CD4-positive, alpha-beta memory T cell (primary cell): ENCODE results near the gene FBXW4. TPM values are rescaled to one million over a fixed set of nuclear protein-coding genes. Genes with fewer than 3 reads are reported as not detected.

Source experiments
- CTCF ChIA-PET: fragments of 350-600 bp; sonication (Branson Sonifier 250); formaldehyde crosslinking; loops from one replicate; lab custom pipeline; 2021; ENCODE audit warnings: inconsistent platforms; ENCODE audit not compliant: partially characterized antibody; lab: Charles Lee
- POLR2A ChIA-PET: fragments of 350-600 bp; sonication (Branson Sonifier 250); formaldehyde crosslinking; loops from one replicate; lab custom pipeline; 2021; ENCODE audit not compliant: partially characterized antibody; lab: Charles Lee
- DNase-seq, 5 donors: peaks; one replicate each; pipeline versions ENCODE4 v3.0.0 to v3.0.0-alpha.2; 2020 to 2022; ENCODE audit warnings: mixed read lengths in 1 of 5
- H3K27ac ChIP-seq: one replicate; pipeline ENCODE4 v1.7.0; 2013; ENCODE audit warnings: low read depth, low read length
- H3K27me3 ChIP-seq: 2 replicates; pipeline ENCODE4 v1.7.0; 2013; ENCODE audit warnings: mild to moderate bottlenecking, low read length, moderate library complexity; ENCODE audit not compliant: insufficient read depth
- H3K36me3 ChIP-seq: 2 replicates; pipeline ENCODE4 v1.7.0; 2013; ENCODE audit warnings: mild to moderate bottlenecking, low read length, moderate library complexity; ENCODE audit not compliant: insufficient read depth
- H3K4me1 ChIP-seq: 2 replicates; pipeline ENCODE4 v1.7.0; 2013; ENCODE audit warnings: mild to moderate bottlenecking, low read length, moderate library complexity; ENCODE audit not compliant: insufficient read depth
- H3K4me3 ChIP-seq, 2 donors: one replicate each; pipeline ENCODE4 v1.7.0; 2013; ENCODE audit warnings: low read length in 2 of 2, mild to moderate bottlenecking in 1 of 2
- H3K9me3 ChIP-seq, 2 donors: one replicate each; pipeline ENCODE4 v1.7.0; 2013; ENCODE audit warnings: low read length in 2 of 2, control low read depth in 1 of 2; ENCODE audit not compliant: control insufficient read depth in 1 of 2
- H3K27ac Mint-ChIP-seq, 7 donors: one replicate each; pipeline ENCODE4 v1.8.0; 2020 to 2021; ENCODE audit warnings: mixed read lengths in 7 of 7, mild to moderate bottlenecking in 6 of 7, inconsistent platforms in 3 of 7, moderate library complexity in 3 of 7
- H3K27me3 Mint-ChIP-seq, 2 donors: one replicate each; pipeline ENCODE4 v1.8.0; 2020 to 2021; ENCODE audit warnings: mixed read lengths in 2 of 2
- H3K36me3 Mint-ChIP-seq, 2 donors: one replicate each; pipeline ENCODE4 v1.8.0; 2020 to 2021; ENCODE audit warnings: mixed read lengths in 2 of 2, inconsistent platforms in 1 of 2, mild to moderate bottlenecking in 1 of 2
- H3K4me1 Mint-ChIP-seq, 4 donors: one replicate each; pipeline ENCODE4 v1.8.0; 2020 to 2021; ENCODE audit warnings: mixed read lengths in 4 of 4, mild to moderate bottlenecking in 1 of 4
- H3K4me3 Mint-ChIP-seq, 8 donors: one replicate each; pipeline ENCODE4 v1.8.0; 2020 to 2021; ENCODE audit warnings: mixed read lengths in 8 of 8, mild to moderate bottlenecking in 7 of 8, moderate library complexity in 6 of 8, inconsistent platforms in 3 of 8
- H3K9me3 Mint-ChIP-seq, 8 donors: one replicate each; pipeline ENCODE4 v1.8.0; 2020 to 2021; ENCODE audit warnings: mixed read lengths in 8 of 8, mild to moderate bottlenecking in 5 of 8, inconsistent platforms in 3 of 8, moderate library complexity in 1 of 8
- intact Hi-C: fragments of 100-400 bp; cut with micrococcal nuclease; formaldehyde crosslinking; loops from one replicate; pipeline ENCODE4 v1.15.1; 2023
- polyA plus RNA-seq, 2 donors: library from polyadenylated mRNA; unstranded; fragments of 300-500 nt; fragmentation: Illumina TruSeq; gene quantifications; one replicate each; pipeline ENCODE4 v1.2.3, GENCODE V29; 2021
- total RNA-seq, 2 experiments: library from RNA; stranded (reverse); gene quantifications; one replicate each; pipeline ENCODE4 v1.2.3, GENCODE V29; 2021

FBXW4 gene
- total and polyA plus RNA-seq, 4 experiments from 2014 or later, result 5.1 to 96.6 (median 46.7) TPM

GRCh38 chr10:101724446-101724845 is 29.5 kb upstream of the FBXW4 start:
- POLR2A ChIA-PET, result no interaction called here
- no peak overlapping the region for H3K27ac ChIP-seq
- Mint-ChIP-seq H3K4me3 (no peak overlapping the region), H3K36me3 (no peaks in the 10 kb centered on the region), H3K27ac (no peak overlapping the region), H3K4me1 (no peaks in the 10 kb centered on the region), H3K27me3 (peaks cover 0 to 20% of the 10 kb centered on the region in 2 donors), H3K9me3 (peaks cover 0 to 1% (median 0%) of the 10 kb centered on the region in 8 donors)
- H3K9me3 ChIP-seq, result no peaks in the 10 kb centered on the region
- no peaks in the 10 kb centered on the region for H3K4me1 ChIP-seq
- no peaks in the 10 kb centered on the region for H3K36me3 ChIP-seq
- CTCF ChIA-PET, result no interaction called here
- DNase-seq, result no peak
- H3K4me3 ChIP-seq, result no peak overlapping the region
- no peaks in the 10 kb centered on the region for H3K27me3 ChIP-seq
- intact Hi-C loops, result no loop called here

DNA sequence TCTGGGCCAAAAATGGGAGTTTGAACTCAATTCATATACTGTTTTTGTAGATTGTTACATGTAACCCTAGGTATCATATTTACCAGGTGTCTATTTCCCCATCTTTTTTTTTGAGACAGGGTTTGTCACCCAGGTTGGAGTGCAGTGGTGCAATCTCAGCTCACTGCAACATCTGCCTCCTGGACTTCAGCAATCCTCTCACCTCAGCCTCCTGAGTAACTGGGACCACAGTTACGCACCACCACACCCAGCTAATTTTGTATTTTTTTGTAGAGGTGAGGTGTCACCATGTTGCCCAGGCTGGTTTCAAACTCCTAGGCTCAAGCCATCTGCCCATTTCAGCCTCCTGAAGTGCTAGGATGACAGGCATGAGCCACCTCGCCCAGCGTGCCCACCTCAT is 28.2 kb upstream of the FBXW4 start:
- Mint-ChIP-seq H3K36me3 (no peaks in the 10 kb centered on the region), H3K27ac (no peak overlapping the region), H3K4me1 (no peaks in the 10 kb centered on the region), H3K9me3 (peaks cover 0 to under 1% (median 0%) of the 10 kb centered on the region in 8 donors), H3K4me3 (no peak overlapping the region), H3K27me3 (peaks cover 0 to 15% of the 10 kb centered on the region in 2 donors)
- Histone ChIP-seq H3K9me3 (no peaks in the 10 kb centered on the region), H3K27me3 (no peaks in the 10 kb centered on the region), H3K4me3 (no peak overlapping the region), H3K4me1 (no peaks in the 10 kb centered on the region), H3K27ac (no peak overlapping the region), H3K36me3 (no peaks in the 10 kb centered on the region)
- POLR2A ChIA-PET, result no interaction called here
- CTCF ChIA-PET, result no interaction called here
- DNase-seq, result no peak
- intact Hi-C loops, result no loop called here

- Histone ChIP-seq H3K4me3 (no peak overlapping the region), H3K27me3 (no peaks in the 10 kb centered on the region), H3K27ac (no peak overlapping the region), H3K4me1 (no peaks in the 10 kb centered on the region), H3K36me3 (no peaks in the 10 kb centered on the region), H3K9me3 (no peaks in the 10 kb centered on the region)
- intact Hi-C loops, result no loop called here
- Mint-ChIP-seq H3K4me3 (no peak overlapping the region), H3K27me3 (peaks cover 0 to 12% of the 10 kb centered on the region in 2 donors), H3K27ac (peak overlapping the region in 2 of 7 donors; percentile 17 to 45), H3K9me3 (no peaks in the 10 kb centered on the region), H3K36me3 (no peaks in the 10 kb centered on the region), H3K4me1 (peaks cover 0 to 2% (median 0%) of the 10 kb centered on the region in 4 donors)
- no peak for DNase-seq
- POLR2A ChIA-PET, result no interaction called here
- CTCF ChIA-PET, result no interaction called here
These were observed 26.8 kb upstream of the FBXW4 start for GRCh38 chr10:101721806-101722205.

DNA sequence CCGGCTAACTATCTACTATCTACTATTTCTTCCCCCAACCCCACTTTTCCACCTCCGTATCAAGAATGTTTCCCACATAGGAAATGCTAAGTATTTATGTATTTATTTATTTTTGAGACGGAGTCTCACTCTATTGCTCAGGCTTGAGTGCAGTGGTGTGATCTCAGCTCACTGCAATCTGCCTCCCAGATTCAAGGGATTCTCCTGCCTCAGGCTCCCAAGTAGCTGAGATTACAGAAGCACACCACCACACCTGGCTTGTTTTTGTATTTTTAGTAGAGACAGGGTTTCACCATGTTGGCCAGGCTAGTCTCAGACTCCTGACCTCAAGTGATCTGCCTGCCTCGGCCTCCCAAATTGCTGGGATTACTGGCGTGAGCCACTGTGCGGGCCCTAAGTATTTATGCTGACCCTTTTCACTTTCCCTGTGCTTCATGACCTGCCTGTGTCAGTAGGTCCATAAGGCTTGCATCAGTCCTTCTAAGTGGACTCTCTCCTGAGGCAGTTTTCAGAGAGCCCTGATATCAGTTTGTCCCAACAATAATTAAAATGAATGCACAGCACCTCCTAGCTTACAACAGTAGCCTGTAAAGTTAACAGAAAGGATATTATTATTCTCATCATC is 25.7 kb upstream of the FBXW4 start:
- H3K4me1 Mint-ChIP-seq, result peaks cover 0 to 3% (median 0%) of the 10 kb centered on the region in 4 donors
- no peak overlapping the region for H3K4me3 ChIP-seq
- no peak overlapping the region for H3K27ac ChIP-seq
- H3K27me3 Mint-ChIP-seq, result peaks cover 0 to 13% of the 10 kb centered on the region in 2 donors
- intact Hi-C loops, result no loop called here
- no peak overlapping the region for H3K27ac Mint-ChIP-seq
- no peaks in the 10 kb centered on the region for H3K4me1 ChIP-seq
- H3K36me3 Mint-ChIP-seq, result no peaks in the 10 kb centered on the region
- H3K27me3 ChIP-seq, result no peaks in the 10 kb centered on the region
- ChIA-PET CTCF (interaction anchor here (1.5 kb wide), 1 partner anchor 188 kb away, joined by 3 read pairs; no protein-coding TSS in a partner anchor), POLR2A (no interaction called here)
- H3K9me3 Mint-ChIP-seq, result no peaks in the 10 kb centered on the region
- H3K4me3 Mint-ChIP-seq, result no peak overlapping the region
- DNase-seq, result no peak
- H3K9me3 ChIP-seq, result no peaks in the 10 kb centered on the region
- H3K36me3 ChIP-seq, result no peaks in the 10 kb centered on the region

- POLR2A ChIA-PET, result no interaction called here
- Histone ChIP-seq H3K27ac (no peak overlapping the region), H3K36me3 (no peaks in the 10 kb centered on the region), H3K9me3 (no peaks in the 10 kb centered on the region), H3K4me1 (no peaks in the 10 kb centered on the region), H3K4me3 (no peak overlapping the region), H3K27me3 (no peaks in the 10 kb centered on the region)
- Mint-ChIP-seq H3K27me3 (peaks cover 0 to 10% of the 10 kb centered on the region in 2 donors), H3K4me3 (no peak overlapping the region), H3K27ac (no peak overlapping the region), H3K4me1 (peaks cover 0 to 3% (median 0%) of the 10 kb centered on the region in 4 donors), H3K9me3 (no peaks in the 10 kb centered on the region), H3K36me3 (no peaks in the 10 kb centered on the region)
- intact Hi-C loops, result no loop called here
- CTCF ChIA-PET, result no interaction called here
- DNase-seq, result no peak
These were observed 23.8 kb upstream of the FBXW4 start for GRCh38 chr10:101718690-101719275.

GRCh38 chr10:101716891-101717659 is 22.1 kb upstream of the FBXW4 start:
- intact Hi-C loops, result no loop called here
- no peaks in the 10 kb centered on the region for H3K36me3 Mint-ChIP-seq

DNA sequence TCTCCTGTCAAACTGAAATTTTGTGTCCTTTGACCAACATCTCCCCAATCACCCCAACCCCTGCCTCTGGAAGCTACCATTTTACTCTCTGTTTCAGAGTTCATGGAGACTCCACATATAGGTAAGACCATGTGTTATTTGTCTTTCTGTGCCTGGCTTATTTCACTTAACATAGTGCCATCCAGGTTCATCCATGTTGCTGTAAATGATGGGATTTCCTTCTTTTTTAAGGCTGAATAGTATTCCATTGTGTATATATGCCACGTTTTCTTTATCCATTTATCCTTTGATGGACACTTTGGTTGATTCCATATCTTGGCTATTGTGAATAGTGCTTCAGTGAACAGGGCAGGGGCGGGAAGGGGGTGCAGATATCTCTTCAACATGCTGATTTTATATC is 18.0 kb upstream of the FBXW4 start:
- Histone ChIP-seq H3K9me3 (no peaks in the 10 kb centered on the region), H3K27me3 (no peaks in the 10 kb centered on the region), H3K4me3 (no peak overlapping the region), H3K36me3 (no peaks in the 10 kb centered on the region), H3K27ac (no peak overlapping the region), H3K4me1 (no peaks in the 10 kb centered on the region)
- ChIA-PET CTCF (interaction anchor here (0.9 kb wide), 1 partner anchor 68 kb away, joined by 3 read pairs; no protein-coding TSS in a partner anchor), POLR2A (no interaction called here)
- no peaks in the 10 kb centered on the region for H3K36me3 Mint-ChIP-seq
- intact Hi-C loops, result no loop called here
- peaks cover 0 to 7% (median 4%) of the 10 kb centered on the region in 4 donors for H3K4me1 Mint-ChIP-seq
- no peak overlapping the region for H3K4me3 Mint-ChIP-seq
- no peaks in the 10 kb centered on the region for H3K9me3 Mint-ChIP-seq
- peaks cover 6 to 9% of the 10 kb centered on the region in 2 donors for H3K27me3 Mint-ChIP-seq
- no peak for DNase-seq
- no peak overlapping the region for H3K27ac Mint-ChIP-seq

More at GRCh38 chr10:101716891-101717659, 22.1 kb upstream of the FBXW4 start:
- Histone ChIP-seq H3K27me3 (no peaks in the 10 kb centered on the region), H3K4me3 (no peak overlapping the region), H3K36me3 (no peaks in the 10 kb centered on the region), H3K4me1 (no peaks in the 10 kb centered on the region), H3K27ac (no peak overlapping the region), H3K9me3 (no peaks in the 10 kb centered on the region)
- ChIA-PET POLR2A (no interaction called here), CTCF (no interaction called here)
- H3K4me1 Mint-ChIP-seq, result peaks cover 0 to 3% (median 0%) of the 10 kb centered on the region in 4 donors
- H3K27me3 Mint-ChIP-seq, result peaks cover 0 to 8% of the 10 kb centered on the region in 2 donors
- H3K9me3 Mint-ChIP-seq, result no peaks in the 10 kb centered on the region
- peak overlapping the region in 1 of 7 donors; percentile 7 for H3K27ac Mint-ChIP-seq
- H3K4me3 Mint-ChIP-seq, result no peak overlapping the region
- no peak for DNase-seq
